ENCODE results near the gene HBA2.
"Not testable (repeated sequence)": the region's sequence is repeated elsewhere in the genome, so short reads cannot be mapped to it uniquely, and the experiment has no call there.

- TF ChIP-seq, protein P1, sequence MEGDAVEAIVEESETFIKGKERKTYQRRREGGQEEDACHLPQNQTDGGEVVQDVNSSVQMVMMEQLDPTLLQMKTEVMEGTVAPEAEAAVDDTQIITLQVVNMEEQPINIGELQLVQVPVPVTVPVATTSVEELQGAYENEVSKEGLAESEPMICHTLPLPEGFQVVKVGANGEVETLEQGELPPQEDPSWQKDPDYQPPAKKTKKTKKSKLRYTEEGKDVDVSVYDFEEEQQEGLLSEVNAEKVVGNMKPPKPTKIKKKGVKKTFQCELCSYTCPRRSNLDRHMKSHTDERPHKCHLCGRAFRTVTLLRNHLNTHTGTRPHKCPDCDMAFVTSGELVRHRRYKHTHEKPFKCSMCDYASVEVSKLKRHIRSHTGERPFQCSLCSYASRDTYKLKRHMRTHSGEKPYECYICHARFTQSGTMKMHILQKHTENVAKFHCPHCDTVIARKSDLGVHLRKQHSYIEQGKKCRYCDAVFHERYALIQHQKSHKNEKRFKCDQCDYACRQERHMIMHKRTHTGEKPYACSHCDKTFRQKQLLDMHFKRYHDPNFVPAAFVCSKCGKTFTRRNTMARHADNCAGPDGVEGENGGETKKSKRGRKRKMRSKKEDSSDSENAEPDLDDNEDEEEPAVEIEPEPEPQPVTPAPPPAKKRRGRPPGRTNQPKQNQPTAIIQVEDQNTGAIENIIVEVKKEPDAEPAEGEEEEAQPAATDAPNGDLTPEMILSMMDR (IDR thresholded peaks at IDR 0.05; ENCODE audit: low read depth, low read length) = not testable (repeated sequence)
- not testable (repeated sequence) for TF ChIP-seq POLR2A (IDR thresholded peaks at IDR 0.05; ENCODE audit: extremely low read depth, insufficient read length); MYC (IDR thresholded peaks at IDR 0.05; ENCODE audit: low read depth, low read length)
- TF ChIP-seq, protein P2, sequence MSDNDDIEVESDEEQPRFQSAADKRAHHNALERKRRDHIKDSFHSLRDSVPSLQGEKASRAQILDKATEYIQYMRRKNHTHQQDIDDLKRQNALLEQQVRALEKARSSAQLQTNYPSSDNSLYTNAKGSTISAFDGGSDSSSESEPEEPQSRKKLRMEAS (IDR thresholded peaks at IDR 0.05; ENCODE audit: low read depth, low read length) = not testable (repeated sequence)
Measured at GRCh38 chr16:123558-124350, 48.9 kb upstream of the HBA2 start.

Measured in NB4 (cell line).